CD4-positive, alpha-beta T cell treated with Interleukin-15 for 4 hours (primary cell): ENCODE data around the gene KCNJ1.

Experiments used
- DNase-seq: peaks from one replicate; pipeline ENCODE4 v3.0.0-alpha.2; 2020; ENCODE audit warnings: low spot score

KCNJ1 gene

DNA sequence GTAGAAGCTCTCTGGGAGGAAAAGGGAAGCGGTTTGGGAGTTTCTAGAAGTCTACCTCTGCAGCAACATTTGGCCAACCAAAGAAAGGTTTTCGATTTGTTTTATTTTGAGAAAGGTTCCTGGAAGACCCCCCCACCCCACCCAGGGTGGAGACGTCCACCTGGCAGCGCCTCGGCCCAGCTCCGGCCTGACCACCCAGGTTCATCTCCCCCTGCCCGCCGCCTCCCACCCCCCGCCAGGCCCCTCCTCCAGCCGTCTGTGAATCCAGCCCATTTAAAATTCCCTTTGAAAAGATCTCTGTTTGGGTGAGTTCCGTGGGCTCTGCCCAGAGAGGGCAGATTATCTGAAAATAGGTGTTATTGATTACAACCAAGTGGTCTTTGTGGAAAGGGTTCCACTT, 43.3 kb downstream of the KCNJ1 start:
- no peak for DNase-seq

DNA sequence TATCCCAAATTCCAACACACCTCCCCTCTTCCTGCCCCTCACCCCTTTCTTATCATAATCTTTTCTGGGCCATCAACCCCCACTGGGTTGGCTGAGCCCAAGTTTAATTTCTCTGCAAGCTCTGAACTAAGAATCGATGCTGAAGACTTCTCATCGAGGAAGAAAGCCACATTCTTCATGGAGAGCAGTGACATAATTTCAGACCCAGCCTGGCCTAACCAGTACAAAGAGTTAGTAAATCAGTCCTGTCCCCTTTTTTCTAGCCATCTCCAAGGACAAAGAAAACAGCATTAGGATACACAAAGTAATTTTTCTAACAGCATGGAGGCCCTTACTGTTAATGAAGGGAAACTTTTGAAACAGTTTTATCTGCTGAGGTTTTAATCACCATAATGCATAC, 45.0 kb downstream of the KCNJ1 start:
- DNase-seq = no peak

DNA sequence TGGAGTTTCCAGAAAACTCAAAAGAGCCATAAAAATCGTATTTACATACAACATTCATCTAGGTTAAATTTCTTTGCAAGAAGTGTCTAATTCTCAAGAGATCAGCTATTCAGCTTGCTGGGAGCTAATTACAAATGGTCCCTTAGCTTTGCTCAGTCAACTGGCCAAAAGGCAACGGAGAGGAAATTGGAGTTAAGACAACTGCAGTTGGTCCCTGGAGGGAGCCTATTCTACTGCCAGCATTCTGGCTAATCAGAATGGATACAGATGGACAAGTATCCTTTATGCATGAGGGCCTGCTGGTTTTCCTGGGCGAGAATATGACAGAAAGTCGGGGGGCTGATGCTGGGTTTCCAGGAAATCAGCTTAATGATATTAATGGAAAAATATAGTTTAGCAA, 45.5 kb downstream of the KCNJ1 start:
- DNase-seq = no peak

DNA sequence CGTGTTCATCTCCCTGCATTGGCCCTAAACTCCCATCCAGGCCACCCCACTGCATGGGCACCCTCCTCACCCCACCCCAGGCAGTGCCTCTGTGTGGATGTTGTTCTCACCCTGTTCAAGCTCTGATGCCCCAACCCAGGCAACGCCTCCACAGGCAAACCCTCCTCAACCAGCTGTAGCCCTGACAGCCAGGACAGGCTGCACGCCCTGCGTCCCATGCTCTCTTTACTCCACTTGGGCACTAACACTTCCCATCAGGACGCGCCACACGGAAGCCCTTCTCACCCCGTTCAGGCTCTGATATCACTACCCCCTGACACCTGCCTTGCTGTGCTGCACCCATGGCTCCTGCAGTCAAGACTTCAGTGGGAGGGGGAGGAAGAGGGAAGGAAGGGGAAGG, 47.9 kb downstream of the KCNJ1 start:
- DNase-seq = no peak

DNA sequence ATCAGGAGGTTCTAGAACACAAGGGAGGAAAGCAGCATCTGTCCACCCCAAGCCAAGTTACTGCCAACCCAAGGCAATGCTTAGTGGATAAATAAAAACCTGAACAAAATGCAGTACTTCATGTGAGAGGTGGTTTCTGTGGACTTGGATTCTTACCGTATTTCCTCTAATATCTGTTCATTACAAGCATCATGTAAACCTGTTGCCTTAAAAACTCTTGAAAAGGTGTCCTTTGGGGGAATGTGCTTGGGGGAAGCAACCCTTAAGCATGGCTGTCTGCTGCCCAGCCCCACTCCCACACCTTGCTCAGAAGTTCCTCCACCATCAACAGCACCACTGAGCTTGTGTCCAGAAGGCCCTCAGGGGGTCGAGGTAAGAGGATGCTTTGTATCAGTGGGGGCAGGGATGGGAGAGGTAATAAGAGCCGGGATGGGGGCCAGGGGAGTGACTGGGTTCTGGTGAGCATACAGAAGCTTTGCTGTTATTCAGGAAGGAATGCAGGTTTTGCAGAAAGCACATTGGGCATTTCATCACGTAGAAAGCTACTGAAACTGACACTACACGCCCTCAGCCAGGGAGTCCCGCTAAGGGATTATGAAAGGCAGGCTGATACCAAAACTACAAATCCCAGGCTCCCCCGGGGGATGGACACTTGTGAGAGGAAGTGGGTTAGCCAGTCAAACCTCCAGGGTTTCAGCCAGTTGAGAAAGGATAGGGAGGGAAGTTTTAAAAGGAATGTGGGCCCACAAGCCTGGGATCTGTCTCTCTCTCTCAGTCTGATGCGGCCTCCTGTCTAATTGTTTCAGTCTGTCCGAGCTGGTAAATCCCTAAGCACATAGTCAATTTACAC, 52.0 kb downstream of the KCNJ1 start:
- DNase-seq = no peak

DNA sequence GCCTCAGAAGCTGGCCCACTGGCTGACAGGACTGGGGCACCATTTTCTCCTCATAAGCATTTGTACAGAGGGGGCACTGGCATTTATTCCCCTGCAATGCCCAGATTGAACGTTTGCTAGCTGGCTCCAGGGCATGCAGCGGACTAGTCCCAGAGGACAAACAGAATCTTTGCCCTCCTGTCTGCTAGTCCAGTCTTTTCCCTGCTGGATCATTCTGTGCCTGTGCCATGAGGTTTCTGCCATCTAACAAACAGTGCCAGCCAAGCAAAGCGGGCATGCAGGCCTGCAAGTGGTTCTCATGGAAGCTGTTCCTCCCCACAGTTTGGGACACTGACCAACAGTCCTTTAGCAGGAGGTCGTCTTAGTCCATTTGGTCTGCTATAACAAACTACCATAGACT, 53.4 kb downstream of the KCNJ1 start:
- no peak for DNase-seq

DNA sequence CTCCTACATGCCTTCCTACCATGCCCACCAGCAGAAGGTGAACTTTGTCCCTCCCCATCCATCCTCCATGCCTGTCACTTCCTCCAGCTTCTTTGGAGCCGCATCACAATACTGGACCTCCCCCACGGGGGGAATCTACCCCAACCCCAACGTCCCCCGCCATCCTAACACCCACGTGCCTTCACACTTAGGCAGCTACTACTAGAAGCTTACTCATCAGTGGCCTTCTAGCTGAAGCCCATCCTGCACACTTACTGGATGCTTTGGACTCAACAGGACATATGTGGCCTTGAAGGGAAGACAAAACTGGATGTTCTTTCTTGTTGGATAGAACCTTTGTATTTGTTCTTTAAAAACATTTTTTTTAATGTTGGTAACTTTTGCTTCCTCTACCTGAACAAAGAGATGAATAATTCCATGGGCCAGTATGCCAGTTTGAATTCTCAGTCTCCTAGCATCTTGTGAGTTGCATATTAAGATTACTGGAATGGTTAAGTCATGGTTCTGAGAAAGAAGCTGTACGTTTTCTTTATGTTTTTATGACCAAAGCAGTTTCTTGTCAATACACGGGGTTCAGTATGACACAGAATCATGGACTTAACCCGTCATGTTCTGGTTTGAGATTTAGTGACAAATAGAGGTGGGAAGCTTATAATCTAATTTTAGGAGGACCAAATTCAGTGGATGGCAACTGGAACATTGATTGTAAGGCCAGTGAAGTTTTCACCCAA, 56.1 kb downstream of the KCNJ1 start:
- DNase-seq = no peak

DNA sequence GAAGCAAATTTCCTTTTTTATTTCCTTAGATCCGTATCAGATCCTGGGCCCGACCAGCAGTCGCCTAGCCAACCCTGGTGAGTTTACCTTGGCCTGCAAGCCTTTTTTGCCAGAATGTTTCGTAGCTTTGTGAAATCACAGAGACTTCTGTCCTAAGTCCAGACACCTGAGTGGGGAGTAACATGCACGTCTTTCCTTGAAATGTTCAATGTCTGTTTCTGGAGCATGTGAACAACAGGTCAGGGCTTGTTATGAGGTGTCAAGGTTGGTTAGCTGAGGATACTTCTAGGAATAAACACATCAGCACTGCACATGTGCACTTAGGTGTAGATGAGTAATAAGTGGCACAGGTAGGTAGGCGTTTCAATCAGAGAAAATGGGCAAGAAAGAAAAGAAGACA, 58.0 kb downstream of the KCNJ1 start:
- no peak for DNase-seq

DNA sequence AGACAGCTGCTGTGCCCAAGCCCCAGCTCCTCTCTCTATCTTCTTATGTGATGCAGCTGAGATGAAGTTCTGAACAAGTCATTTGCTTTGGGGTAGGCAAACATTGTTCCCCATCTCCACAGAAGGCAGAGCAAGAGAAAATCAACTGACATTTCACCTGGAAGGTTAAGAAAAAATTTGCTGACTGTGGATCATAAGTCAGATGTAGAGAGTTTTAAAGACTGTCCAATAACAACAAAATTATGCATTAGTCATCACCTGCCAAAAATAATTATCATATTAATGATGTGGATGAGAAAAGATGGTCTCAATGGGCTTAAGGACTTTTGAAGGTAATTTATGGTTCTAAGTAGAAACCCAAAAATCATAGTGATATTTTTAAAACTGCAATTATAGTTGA, 59.2 kb downstream of the KCNJ1 start:
- no peak for DNase-seq

DNA sequence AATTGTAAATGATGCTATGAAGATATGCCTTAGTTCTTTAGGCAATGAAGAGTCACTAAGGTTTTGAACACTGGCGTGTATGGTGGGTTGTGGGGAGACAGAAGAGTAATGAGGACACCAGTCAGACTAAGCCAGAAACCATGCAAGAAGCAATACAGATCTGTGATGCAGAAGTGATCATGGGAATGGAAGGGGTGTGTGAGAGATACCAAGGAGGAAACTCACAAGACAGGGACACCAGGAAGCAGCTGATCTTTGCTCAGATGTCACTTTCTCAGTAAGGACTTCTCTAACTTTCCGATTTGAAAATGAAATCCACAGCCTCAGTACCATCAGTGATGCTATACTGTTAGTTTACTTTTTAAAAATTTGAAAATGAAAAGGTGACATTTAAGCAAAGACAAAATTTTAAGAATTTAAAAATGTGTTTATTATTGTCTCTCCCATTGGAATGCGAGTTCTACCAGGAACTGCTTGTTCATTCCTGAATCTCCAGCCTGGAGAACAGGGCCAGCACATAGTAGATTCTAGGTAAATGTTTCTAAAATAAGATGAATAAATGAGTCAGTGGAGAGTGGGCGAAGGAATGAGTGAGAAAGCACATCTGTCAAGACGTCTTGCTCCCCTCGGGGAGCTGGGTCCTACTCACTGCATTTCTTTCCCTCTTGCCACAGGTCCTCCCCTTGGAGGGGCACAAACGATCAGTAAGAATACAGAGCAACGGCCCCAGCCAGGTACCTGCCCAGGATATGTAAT, 60.4 kb downstream of the KCNJ1 start:
- DNase-seq = no peak

DNA sequence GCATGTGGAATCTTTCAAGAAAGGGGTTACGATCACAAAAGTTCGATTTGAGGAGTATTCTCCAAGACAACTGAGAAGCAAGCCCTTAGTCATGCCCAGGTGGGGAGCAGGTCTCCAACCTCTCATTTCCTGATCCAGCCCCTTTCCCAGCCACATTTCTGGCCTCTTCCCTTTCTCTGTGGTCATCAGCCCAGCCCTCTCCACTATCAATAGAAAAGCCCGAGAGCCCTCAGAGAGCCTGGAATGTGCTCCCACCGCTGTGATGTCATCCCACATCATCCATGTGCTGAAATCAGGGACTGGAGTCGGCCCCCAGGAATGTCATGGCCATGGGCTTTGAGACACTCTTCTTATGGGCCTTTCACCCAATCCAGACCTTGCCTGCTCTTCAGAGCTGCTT, 62.6 kb downstream of the KCNJ1 start:
- no peak for DNase-seq

DNA sequence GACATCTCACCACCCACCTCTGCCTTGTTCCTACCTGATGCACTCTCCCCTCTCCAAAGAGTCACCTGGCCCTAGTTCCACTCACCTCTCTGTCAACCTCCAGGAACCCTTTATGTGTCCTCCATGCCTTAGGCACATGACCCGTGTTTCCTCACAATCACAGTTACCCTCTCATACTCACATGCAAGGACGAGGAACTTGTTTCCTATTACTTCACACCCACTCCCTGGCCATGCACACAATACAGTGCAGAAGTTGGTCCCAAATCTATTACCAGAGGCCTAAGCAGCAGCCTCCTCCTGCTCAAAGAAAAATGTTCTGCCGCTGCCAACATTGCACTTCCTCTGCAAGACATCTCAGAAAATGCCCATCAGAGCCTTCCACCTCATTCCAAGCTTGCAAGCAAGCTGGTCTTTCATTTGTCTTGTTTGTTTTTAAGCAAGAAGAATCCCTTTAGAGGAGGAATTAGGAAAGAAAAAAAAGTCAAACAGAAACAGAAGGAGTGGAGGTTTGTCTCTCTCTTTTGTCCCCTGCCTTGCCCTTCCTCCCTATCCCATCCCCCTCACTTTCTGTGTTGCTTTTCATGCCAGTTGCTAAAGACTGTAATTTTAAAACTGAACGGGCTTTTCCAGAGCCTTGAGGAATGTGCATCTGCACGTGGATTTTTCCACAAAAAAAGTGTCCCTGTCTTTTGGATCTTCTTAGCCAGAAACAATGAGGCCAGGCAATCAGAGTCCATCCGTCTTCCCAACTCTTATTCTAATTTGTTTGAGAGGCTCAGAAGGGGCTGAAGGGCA, 63.4 kb downstream of the KCNJ1 start:
- no peak for DNase-seq

DNA sequence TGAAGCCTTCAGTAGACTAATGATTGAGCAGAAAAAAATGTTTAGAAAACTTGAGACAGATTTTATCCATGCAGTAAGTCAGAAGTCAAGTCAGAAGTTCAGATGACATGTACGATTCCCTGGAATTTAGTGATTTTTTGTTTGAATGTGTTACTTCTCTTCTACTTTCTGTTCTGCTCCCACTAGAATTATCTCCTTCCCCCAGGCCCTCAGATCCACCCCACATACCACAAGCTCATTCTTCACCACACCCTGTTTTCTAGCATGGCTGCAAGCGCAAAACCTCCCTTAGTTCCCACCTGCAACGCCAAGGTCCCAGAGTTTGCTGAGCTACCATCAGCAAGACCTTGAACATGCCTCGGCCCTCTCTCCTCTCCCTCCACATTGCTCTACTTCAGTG, 64.1 kb downstream of the KCNJ1 start:
- no peak for DNase-seq

DNA sequence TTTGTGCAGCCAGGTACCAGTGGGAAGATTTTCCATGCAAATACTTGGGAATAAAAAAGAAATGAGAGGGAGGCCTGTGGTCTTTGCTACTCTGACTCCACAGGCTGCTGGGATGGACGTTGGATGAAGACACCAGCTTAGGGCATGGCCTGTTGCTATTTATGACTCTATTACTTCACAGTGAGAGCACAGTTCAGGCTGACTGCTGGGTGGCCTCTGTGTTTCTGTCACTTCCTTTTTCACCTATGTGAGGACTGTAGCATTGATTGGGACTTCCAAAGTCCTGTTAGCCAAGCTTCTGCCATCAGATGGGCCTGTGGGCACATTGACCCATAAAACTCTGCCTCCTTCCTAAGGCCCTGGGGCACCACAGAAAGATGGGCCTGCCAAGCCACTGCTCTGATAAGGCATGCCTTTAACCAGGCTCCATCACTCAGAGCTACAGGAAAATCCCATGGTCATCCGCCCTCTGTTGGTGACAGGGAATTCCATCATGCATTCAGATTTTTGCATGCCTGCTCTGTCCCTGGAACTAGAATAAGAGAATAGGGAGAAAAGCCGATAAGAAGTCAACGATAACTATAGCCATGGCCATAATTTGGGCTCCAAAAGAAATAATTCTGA, 64.6 kb downstream of the KCNJ1 start:
- DNase-seq = no peak

DNA sequence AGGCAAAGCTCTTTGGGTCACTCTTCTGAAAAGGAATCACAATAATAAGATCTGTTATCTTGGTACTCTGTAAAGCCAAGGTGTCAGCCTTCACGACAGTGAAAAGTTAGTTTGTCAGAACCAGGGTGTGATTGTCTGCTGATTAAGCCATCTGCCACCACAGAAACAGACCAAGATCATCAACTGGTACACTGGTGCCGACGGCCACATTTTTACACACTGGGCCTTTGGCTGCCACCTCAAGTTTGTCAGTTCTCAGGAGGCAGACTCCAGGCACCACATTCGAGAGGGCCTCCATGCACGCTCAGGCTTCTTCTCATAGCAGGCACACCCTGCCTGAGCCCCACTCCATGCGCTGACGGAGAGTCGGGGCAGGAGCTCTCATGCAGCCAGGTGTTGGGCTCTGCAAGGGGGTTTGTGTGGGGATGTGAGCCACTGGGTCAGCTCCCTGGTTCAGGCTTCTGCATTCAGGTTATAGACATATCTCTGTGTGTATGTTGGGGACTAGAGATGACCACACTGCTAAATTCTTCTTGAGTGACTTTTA, 66.2 kb downstream of the KCNJ1 start:
- no peak for DNase-seq

DNA sequence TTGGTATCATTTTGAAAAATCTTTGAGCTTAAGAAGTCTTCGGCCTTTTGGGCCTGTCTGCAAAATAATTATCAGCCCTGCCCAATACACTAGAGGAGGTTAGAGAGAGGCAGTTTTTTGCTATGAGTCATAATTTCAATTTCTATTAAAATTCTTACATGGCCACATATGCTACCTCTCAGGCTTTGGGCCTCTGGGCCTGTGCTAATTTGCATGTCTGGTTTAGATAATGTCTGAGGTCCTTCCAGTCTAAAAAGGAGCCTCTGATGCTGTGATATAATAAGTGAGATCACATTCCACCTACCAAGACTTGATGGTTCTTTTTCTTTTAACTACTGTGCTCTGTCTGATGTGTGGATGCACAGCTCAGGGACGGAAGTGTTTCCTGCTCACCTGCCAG, 70.8 kb downstream of the KCNJ1 start:
- DNase-seq = no peak

DNA sequence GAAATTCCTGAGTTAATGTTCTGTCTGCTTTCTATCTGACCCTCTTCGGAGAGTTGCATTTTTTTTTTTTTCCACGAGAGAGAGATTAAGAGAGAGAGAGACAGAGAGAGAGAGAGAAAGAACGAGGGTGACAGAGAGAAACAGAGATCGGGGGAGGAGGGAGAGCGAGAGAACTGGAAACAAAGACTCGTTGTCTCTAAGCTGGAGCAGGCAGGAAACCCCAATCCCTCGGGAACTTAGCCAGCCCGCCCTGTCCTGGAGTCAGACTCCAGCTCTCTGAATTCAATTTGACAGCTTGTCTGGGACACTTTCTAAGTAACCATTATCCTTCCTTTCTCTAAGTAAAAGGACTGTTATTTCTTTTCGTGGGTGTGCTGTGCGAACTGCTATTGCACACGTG, 76.9 kb downstream of the KCNJ1 start:
- no peak for DNase-seq

DNA sequence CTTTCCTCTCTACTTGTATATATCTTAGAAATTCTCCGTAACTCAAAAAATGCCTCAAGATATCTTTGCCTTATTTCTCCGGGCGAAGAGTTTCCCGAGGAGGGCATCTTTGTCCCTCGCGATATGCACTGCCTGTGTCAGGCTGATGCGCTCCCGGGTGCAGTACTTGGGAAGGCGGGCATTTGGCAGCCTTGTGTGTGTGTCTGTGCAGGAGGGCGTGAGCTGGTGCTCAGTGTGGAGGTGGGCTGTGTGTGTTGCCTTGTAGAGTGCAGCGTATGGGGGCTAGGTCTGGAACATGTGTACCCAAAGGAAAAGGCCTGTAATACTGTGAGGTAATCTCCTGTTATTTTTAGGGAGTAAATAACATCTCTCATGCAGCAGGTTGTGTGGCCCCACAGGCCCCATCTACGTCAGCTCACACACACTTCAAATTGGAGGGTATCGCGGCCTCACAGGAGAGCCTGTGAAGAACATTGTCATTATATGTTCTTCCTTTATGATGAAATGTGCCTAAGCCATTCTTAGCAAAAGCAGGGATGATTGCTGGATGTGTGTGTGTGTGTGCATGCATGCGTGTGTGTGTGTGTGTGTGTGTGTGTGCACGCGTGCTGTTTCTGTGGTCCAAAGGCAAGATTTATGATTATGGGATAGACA, 77.5 kb downstream of the KCNJ1 start:
- DNase-seq = no peak
